Neural cell (in vitro differentiated cells): ENCODE data around the gene RIPOR2. TPM values are rescaled to one million over a fixed set of nuclear protein-coding genes. Genes with fewer than 3 reads are reported as not detected.

Source experiments
- H2AFZ ChIP-seq: fragments of 200-600, 300-800 bp; sonication (generic), shearing (Covaris generic); 2 replicates; pipeline ENCODE4 v1.6.0; 2014; ENCODE audit warnings: low read depth, mild to moderate bottlenecking, antibody characterized with exemption, low read length, moderate library complexity
- H3F3A ChIP-seq: fragments of 200-600 bp; shearing (Covaris generic); 2 replicates; pipeline ENCODE4 v1.6.1; 2016; ENCODE audit warnings: mild to moderate bottlenecking, moderate library complexity, mixed read lengths, antibody characterized with exemption, low read length; ENCODE audit not compliant: insufficient read depth, poor library complexity, severe bottlenecking
- H3K27ac ChIP-seq: fragments of 200-600, 300-800 bp; sonication (generic), shearing (Covaris generic); 2 replicates; pipeline ENCODE4 v1.5.1; 2014; ENCODE audit warnings: mild to moderate bottlenecking, low read length, moderate library complexity
- H3K27me3 ChIP-seq: fragments of 300-800, 200-600 bp; sonication (generic), shearing (Covaris generic); 2 replicates; pipeline ENCODE4 v1.6.0; 2014; ENCODE audit warnings: mild to moderate bottlenecking, low read depth, low read length, moderate library complexity; ENCODE audit not compliant: insufficient read depth
- H3K36me3 ChIP-seq: fragments of 300-800, 200-600 bp; sonication (generic), shearing (Covaris generic); 2 replicates; pipeline ENCODE4 v1.5.1; 2014; ENCODE audit warnings: mild to moderate bottlenecking, antibody characterized with exemption, low read length, moderate library complexity; ENCODE audit not compliant: insufficient read depth
- H3K4me2 ChIP-seq: fragments of 300-800, 200-600 bp; sonication (generic), shearing (Covaris generic); 2 replicates; pipeline ENCODE4 v1.6.0; 2014; ENCODE audit warnings: mild to moderate bottlenecking, low read length
- H3K4me3 ChIP-seq: fragments of 300-800, 200-600 bp; sonication (generic), shearing (Covaris generic); 2 replicates; pipeline ENCODE4 v1.5.1; 2014; ENCODE audit warnings: mild to moderate bottlenecking, low read length, moderate library complexity
- H3K79me2 ChIP-seq: fragments of 200-600 bp; shearing (Covaris generic); replicated peaks from 2 replicates; pipeline ENCODE4 v1.6.0; 2014; ENCODE audit warnings: mild to moderate bottlenecking, low read length, moderate library complexity; ENCODE audit not compliant: insufficient read depth
- H3K9ac ChIP-seq: fragments of 300-800, 200-600 bp; sonication (generic), shearing (Covaris generic); 2 replicates; pipeline ENCODE4 v1.6.1; 2016; ENCODE audit warnings: mild to moderate bottlenecking, low read length, mixed read lengths
- H3K9me2 ChIP-seq: fragments of 200-600 bp; shearing (Covaris generic); 2 replicates; pipeline ENCODE4 v1.6.1; 2016; ENCODE audit warnings: mild to moderate bottlenecking, low read length, mixed read lengths; ENCODE audit not compliant: insufficient read depth
- H3K9me3 ChIP-seq: fragments of 200-600, 300-800 bp; sonication (generic), shearing (Covaris generic); 2 replicates; pipeline ENCODE4 v1.6.1; 2016; ENCODE audit warnings: mild to moderate bottlenecking, mixed run types, low read length, moderate library complexity, mixed read lengths
- H4K20me1 ChIP-seq: fragments of 200-600 bp; shearing (Covaris generic); 2 replicates; pipeline ENCODE4 v1.6.1; 2016; ENCODE audit warnings: mild to moderate bottlenecking, mixed run types; ENCODE audit not compliant: insufficient read depth
- EP300 ChIP-seq: fragments of 450-650 bp; conservative IDR thresholded peaks from 2 replicates; pipeline ENCODE4 v1.6.1; 2014; ENCODE audit warnings: antibody characterized with exemption, mild to moderate bottlenecking, moderate library complexity; ENCODE audit not compliant: poor library complexity, severe bottlenecking
- EZH2 ChIP-seq: fragments of 200-600, 300-800 bp; shearing (Covaris generic), sonication (generic); IDR thresholded peaks from 2 replicates; pipeline ENCODE4 v1.6.1; 2014; ENCODE audit warnings: antibody characterized with exemption, low read length, borderline replicate concordance, mild to moderate bottlenecking; ENCODE audit not compliant: insufficient read depth, poor library complexity, severe bottlenecking
- MXI1 ChIP-seq: fragments of 450-650 bp; conservative IDR thresholded peaks from 2 replicates; pipeline ENCODE4 v1.6.1; 2014; ENCODE audit warnings: antibody characterized with exemption, mild to moderate bottlenecking; ENCODE audit not compliant: poor library complexity, severe bottlenecking
- POLR2AphosphoS5 ChIP-seq: IDR thresholded peaks from 2 replicates; pipeline ENCODE4 v1.6.1; 2012
- RAD21 ChIP-seq: fragments of 450-650 bp; conservative IDR thresholded peaks from 2 replicates; pipeline ENCODE4 v1.6.1; 2014; ENCODE audit warnings: antibody characterized with exemption, mild to moderate bottlenecking, moderate library complexity
- SMC3 ChIP-seq: fragments of 450-650 bp; conservative IDR thresholded peaks from 2 replicates; pipeline ENCODE4 v1.6.1; 2014; ENCODE audit warnings: antibody characterized with exemption, mild to moderate bottlenecking, moderate library complexity; ENCODE audit not compliant: poor library complexity
- TAF1 ChIP-seq: IDR thresholded peaks from 2 replicates; pipeline ENCODE4 v1.6.1; 2012; ENCODE audit warnings: low read depth
- polyA plus RNA-seq: library from polyadenylated mRNA; depleted of rRNA; stranded (reverse); fragments of >200 nt; gene quantifications from 2 replicates; pipeline ENCODE4 v1.2.3, GENCODE V29; 2014
- TF ChIP-seq, protein P1 (sequence below): IDR thresholded peaks from 2 replicates; pipeline ENCODE4 v1.6.1; 2012; ENCODE audit warnings: borderline replicate concordance
- TF ChIP-seq, protein P2 (sequence below): fragments of 450-650 bp; IDR thresholded peaks from 2 replicates; pipeline ENCODE4 v1.5.1; 2014; ENCODE audit warnings: antibody characterized with exemption, mild to moderate bottlenecking, moderate library complexity; ENCODE audit not compliant: poor library complexity, severe bottlenecking

Gene RIPOR2
- polyA plus RNA-seq, 1 donor from 2014 or later, result 83.8 TPM

GRCh38 chr6:24930431-24930871 is 5.3 kb downstream of the RIPOR2 start:
- H3K9me2 ChIP-seq, result no peaks in the 10 kb centered on the region
- no peaks in the 10 kb centered on the region for H3K79me2 ChIP-seq
- no peak for TF ChIP-seq TAF1
- TF ChIP-seq RAD21, result no peak
- TF ChIP-seq, protein P1, sequence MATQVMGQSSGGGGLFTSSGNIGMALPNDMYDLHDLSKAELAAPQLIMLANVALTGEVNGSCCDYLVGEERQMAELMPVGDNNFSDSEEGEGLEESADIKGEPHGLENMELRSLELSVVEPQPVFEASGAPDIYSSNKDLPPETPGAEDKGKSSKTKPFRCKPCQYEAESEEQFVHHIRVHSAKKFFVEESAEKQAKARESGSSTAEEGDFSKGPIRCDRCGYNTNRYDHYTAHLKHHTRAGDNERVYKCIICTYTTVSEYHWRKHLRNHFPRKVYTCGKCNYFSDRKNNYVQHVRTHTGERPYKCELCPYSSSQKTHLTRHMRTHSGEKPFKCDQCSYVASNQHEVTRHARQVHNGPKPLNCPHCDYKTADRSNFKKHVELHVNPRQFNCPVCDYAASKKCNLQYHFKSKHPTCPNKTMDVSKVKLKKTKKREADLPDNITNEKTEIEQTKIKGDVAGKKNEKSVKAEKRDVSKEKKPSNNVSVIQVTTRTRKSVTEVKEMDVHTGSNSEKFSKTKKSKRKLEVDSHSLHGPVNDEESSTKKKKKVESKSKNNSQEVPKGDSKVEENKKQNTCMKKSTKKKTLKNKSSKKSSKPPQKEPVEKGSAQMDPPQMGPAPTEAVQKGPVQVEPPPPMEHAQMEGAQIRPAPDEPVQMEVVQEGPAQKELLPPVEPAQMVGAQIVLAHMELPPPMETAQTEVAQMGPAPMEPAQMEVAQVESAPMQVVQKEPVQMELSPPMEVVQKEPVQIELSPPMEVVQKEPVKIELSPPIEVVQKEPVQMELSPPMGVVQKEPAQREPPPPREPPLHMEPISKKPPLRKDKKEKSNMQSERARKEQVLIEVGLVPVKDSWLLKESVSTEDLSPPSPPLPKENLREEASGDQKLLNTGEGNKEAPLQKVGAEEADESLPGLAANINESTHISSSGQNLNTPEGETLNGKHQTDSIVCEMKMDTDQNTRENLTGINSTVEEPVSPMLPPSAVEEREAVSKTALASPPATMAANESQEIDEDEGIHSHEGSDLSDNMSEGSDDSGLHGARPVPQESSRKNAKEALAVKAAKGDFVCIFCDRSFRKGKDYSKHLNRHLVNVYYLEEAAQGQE, result no peak
- TF ChIP-seq POLR2AphosphoS5, result no peak
- TF ChIP-seq MXI1, result no peak
- no peak for TF ChIP-seq SMC3
- TF ChIP-seq EZH2, result no peak
- no peak for TF ChIP-seq EP300
- TF ChIP-seq, protein P2, sequence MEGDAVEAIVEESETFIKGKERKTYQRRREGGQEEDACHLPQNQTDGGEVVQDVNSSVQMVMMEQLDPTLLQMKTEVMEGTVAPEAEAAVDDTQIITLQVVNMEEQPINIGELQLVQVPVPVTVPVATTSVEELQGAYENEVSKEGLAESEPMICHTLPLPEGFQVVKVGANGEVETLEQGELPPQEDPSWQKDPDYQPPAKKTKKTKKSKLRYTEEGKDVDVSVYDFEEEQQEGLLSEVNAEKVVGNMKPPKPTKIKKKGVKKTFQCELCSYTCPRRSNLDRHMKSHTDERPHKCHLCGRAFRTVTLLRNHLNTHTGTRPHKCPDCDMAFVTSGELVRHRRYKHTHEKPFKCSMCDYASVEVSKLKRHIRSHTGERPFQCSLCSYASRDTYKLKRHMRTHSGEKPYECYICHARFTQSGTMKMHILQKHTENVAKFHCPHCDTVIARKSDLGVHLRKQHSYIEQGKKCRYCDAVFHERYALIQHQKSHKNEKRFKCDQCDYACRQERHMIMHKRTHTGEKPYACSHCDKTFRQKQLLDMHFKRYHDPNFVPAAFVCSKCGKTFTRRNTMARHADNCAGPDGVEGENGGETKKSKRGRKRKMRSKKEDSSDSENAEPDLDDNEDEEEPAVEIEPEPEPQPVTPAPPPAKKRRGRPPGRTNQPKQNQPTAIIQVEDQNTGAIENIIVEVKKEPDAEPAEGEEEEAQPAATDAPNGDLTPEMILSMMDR, result no peak
- no peaks in the 10 kb centered on the region for H4K20me1 ChIP-seq
- no peak overlapping the region for H3K4me3 ChIP-seq
- no peaks in the 10 kb centered on the region for H3F3A ChIP-seq
- no peak overlapping the region for H3K27ac ChIP-seq
- H3K27me3 ChIP-seq, result no peaks in the 10 kb centered on the region
- no peak overlapping the region for H3K4me2 ChIP-seq
- H3K36me3 ChIP-seq, result no peaks in the 10 kb centered on the region
- no peaks in the 10 kb centered on the region for H3K9me3 ChIP-seq
- H2AFZ ChIP-seq, result no peak overlapping the region
- H3K9ac ChIP-seq, result no peak overlapping the region

- Histone ChIP-seq H3K79me2 (no peaks in the 10 kb centered on the region), H4K20me1 (no peaks in the 10 kb centered on the region), H3F3A (no peaks in the 10 kb centered on the region), H3K9me3 (no peaks in the 10 kb centered on the region), H3K36me3 (no peaks in the 10 kb centered on the region), H2AFZ (no peak overlapping the region), H3K27ac (no peak overlapping the region), H3K9me2 (no peaks in the 10 kb centered on the region), H3K4me3 (no peak overlapping the region), H3K27me3 (no peaks in the 10 kb centered on the region), H3K4me2 (no peak overlapping the region), H3K9ac (no peak overlapping the region)
- no peak for TF ChIP-seq EP300
These were observed 6.5 kb downstream of the RIPOR2 start for GRCh38 chr6:24929242-24929641.
